ENCODE measurements around the gene COL25A1. TPM values are rescaled to one million over a fixed set of nuclear protein-coding genes. Genes with fewer than 3 reads are reported as not detected.

Gene COL25A1
- total RNA-seq, 1 donor from 2014 or later, result 10.4 TPM

- Histone ChIP-seq H2AFZ (ENCODE audit: low read depth, low read length) (no peak overlapping the region), H3K9ac (ENCODE audit: low read length) (no peak overlapping the region), H3K4me3 (ENCODE audit: insufficient read depth, low read depth, low read length) (no peak overlapping the region), H3K79me2 (ENCODE audit: insufficient read depth, low read length) (no peaks in the 10 kb centered on the region), H3K27ac (ENCODE audit: low read depth, low read length) (no peak overlapping the region), H3K27me3 (ENCODE audit: insufficient read depth, low read length) (no peaks in the 10 kb centered on the region), H4K20me1 (ENCODE audit: insufficient read depth, low read length) (no peaks in the 10 kb centered on the region), H3K9me3 (ENCODE audit: insufficient read depth, low read depth, low read length) (no peaks in the 10 kb centered on the region), H3K4me2 (ENCODE audit: low read length) (no peak overlapping the region), H3K4me1 (ENCODE audit: insufficient read depth, low read length) (no peaks in the 10 kb centered on the region), H3K36me3 (ENCODE audit: insufficient read depth, low read length) (no peaks in the 10 kb centered on the region)
- Mint-ChIP-seq H3K4me1 (ENCODE audit: low read depth, unreplicated experiment) (no peaks in the 10 kb centered on the region), H3K4me3 (ENCODE audit: unreplicated experiment) (no peak overlapping the region), H3K36me3 (ENCODE audit: low read depth, unreplicated experiment) (no peaks in the 10 kb centered on the region), H3K27me3 (ENCODE audit: low read depth, unreplicated experiment) (no peaks in the 10 kb centered on the region), H3K9me3 (ENCODE audit: unreplicated experiment) (no peaks in the 10 kb centered on the region), H3K27ac (ENCODE audit: unreplicated experiment) (no peak overlapping the region)
- DNase-seq (ENCODE audit: low read depth), result no peak
- no peak for TF ChIP-seq EZH2 (IDR thresholded peaks at IDR 0.05; ENCODE audit: insufficient read depth, low read length)
- TF ChIP-seq CTCF (IDR thresholded peaks at IDR 0.05; ENCODE audit: insufficient read depth, low read depth, low read length), result no peak
- no peak for FAIRE-seq
These were observed 433.7 kb downstream of the COL25A1 start for GRCh38 chr4:108868606-108869227.

- Histone ChIP-seq H3K36me3 (ENCODE audit: insufficient read depth, low read length) (no peaks in the 10 kb centered on the region), H3K9me3 (ENCODE audit: insufficient read depth, low read depth, low read length) (no peaks in the 10 kb centered on the region), H4K20me1 (ENCODE audit: insufficient read depth, low read length) (no peaks in the 10 kb centered on the region), H3K4me1 (ENCODE audit: insufficient read depth, low read length) (no peaks in the 10 kb centered on the region), H2AFZ (ENCODE audit: low read depth, low read length) (no peak overlapping the region), H3K27me3 (ENCODE audit: insufficient read depth, low read length) (no peaks in the 10 kb centered on the region), H3K4me2 (ENCODE audit: low read length) (no peak overlapping the region), H3K9ac (ENCODE audit: low read length) (no peak overlapping the region), H3K27ac (ENCODE audit: low read depth, low read length) (no peak overlapping the region), H3K79me2 (ENCODE audit: insufficient read depth, low read length) (no peaks in the 10 kb centered on the region), H3K4me3 (ENCODE audit: insufficient read depth, low read depth, low read length) (no peak overlapping the region)
- no peak for TF ChIP-seq CTCF (IDR thresholded peaks at IDR 0.05; ENCODE audit: insufficient read depth, low read depth, low read length)
- no peak for TF ChIP-seq EZH2 (IDR thresholded peaks at IDR 0.05; ENCODE audit: insufficient read depth, low read length)
- FAIRE-seq (no peak), DNase-seq (ENCODE audit: low read depth) (no peak)
- H3K27me3 Mint-ChIP-seq (ENCODE audit: low read depth, unreplicated experiment), result no peaks in the 10 kb centered on the region
- no peaks in the 10 kb centered on the region for H3K36me3 Mint-ChIP-seq (ENCODE audit: low read depth, unreplicated experiment)
- no peak overlapping the region for H3K27ac Mint-ChIP-seq (ENCODE audit: unreplicated experiment)
- no peaks in the 10 kb centered on the region for H3K9me3 Mint-ChIP-seq (ENCODE audit: unreplicated experiment)
- H3K4me1 Mint-ChIP-seq (ENCODE audit: low read depth, unreplicated experiment), result no peaks in the 10 kb centered on the region
- no peak overlapping the region for H3K4me3 Mint-ChIP-seq (ENCODE audit: unreplicated experiment)
These were observed 435.0 kb downstream of the COL25A1 start for GRCh38 chr4:108867476-108867875.

- FAIRE-seq (no peak), DNase-seq (ENCODE audit: low read depth) (no peak)
- H3K4me3 Mint-ChIP-seq (ENCODE audit: unreplicated experiment), result no peak overlapping the region
- H3K9me3 ChIP-seq (ENCODE audit: insufficient read depth, low read depth, low read length), result no peaks in the 10 kb centered on the region
- no peak overlapping the region for H3K4me3 ChIP-seq (ENCODE audit: insufficient read depth, low read depth, low read length)
- H3K79me2 ChIP-seq (ENCODE audit: insufficient read depth, low read length), result no peaks in the 10 kb centered on the region
- no peak overlapping the region for H3K4me2 ChIP-seq (ENCODE audit: low read length)
- no peaks in the 10 kb centered on the region for H3K36me3 ChIP-seq (ENCODE audit: insufficient read depth, low read length)
- no peaks in the 10 kb centered on the region for H3K27me3 Mint-ChIP-seq (ENCODE audit: low read depth, unreplicated experiment)
- H3K9ac ChIP-seq (ENCODE audit: low read length), result no peak overlapping the region
- H3K36me3 Mint-ChIP-seq (ENCODE audit: low read depth, unreplicated experiment), result no peaks in the 10 kb centered on the region
- H3K4me1 Mint-ChIP-seq (ENCODE audit: low read depth, unreplicated experiment), result no peaks in the 10 kb centered on the region
- no peaks in the 10 kb centered on the region for H3K9me3 Mint-ChIP-seq (ENCODE audit: unreplicated experiment)
- no peak overlapping the region for H3K27ac Mint-ChIP-seq (ENCODE audit: unreplicated experiment)
- no peak overlapping the region for H3K27ac ChIP-seq (ENCODE audit: low read depth, low read length)
- no peaks in the 10 kb centered on the region for H3K27me3 ChIP-seq (ENCODE audit: insufficient read depth, low read length)
- TF ChIP-seq CTCF (IDR thresholded peaks at IDR 0.05; ENCODE audit: insufficient read depth, low read depth, low read length) (no peak), EZH2 (IDR thresholded peaks at IDR 0.05; ENCODE audit: insufficient read depth, low read length) (no peak)
- no peak overlapping the region for H2AFZ ChIP-seq (ENCODE audit: low read depth, low read length)
- H3K4me1 ChIP-seq (ENCODE audit: insufficient read depth, low read length), result no peaks in the 10 kb centered on the region
- no peaks in the 10 kb centered on the region for H4K20me1 ChIP-seq (ENCODE audit: insufficient read depth, low read length)
These were observed 441.1 kb downstream of the COL25A1 start for GRCh38 chr4:108861334-108861733.

All from astrocyte (in vitro differentiated cells and primary cell).